Activated T-cell treated with anti-CD3 and anti-CD28 coated beads, Interleukin-2, amount 50 U/mL, for 1 hour (primary cell): ENCODE data around the gene ALDH4A1.

Source experiments
- DNase-seq: peaks from one replicate; pipeline ENCODE4 v3.0.0-alpha.2; 2020

ALDH4A1 gene

DNA sequence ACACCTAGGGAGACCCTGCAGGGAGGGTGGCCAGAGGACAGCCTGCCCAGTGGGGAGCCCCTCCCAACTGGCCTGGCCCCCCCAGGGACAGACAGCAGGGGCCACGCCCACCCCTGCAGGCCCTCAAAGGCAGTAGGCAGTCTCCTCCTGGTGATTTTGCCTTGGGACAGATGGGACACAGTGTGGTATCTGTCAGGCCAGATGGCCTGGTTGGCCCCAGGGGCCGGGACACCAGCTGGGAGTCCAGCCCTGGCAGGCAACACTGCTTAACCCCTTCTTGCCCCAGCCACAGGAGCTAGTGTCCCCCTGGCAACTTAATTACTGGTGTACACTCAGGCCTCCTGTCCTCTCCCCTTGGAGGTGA lies 36.3 kb upstream of the ALDH4A1 start:
- DNase-seq = no peak

- DNase-seq = no peak
These were observed 35.8 kb upstream of the ALDH4A1 start for GRCh38 chr1:18938008-18938706.

DNA sequence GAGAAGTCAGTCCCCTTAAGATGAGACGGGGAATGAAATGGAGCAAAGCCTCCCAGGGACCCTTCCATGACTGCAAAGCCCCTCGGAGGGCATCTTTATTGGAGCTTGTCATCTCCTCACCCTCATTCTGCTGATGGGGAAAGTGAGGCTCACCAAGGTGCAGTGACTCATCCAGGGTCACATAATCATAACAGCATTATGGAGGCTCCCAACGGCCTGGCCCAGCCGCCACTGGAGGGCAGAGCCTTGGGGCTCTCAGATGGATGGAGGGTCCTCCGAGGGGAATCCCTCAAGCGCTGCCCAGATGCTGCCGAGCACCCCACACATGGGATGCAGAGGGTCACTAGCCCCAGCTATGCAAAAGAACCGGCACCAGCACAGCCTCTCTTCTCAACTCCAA lies 35.2 kb upstream of the ALDH4A1 start:
- DNase-seq = no peak

- DNase-seq = no peak
These were observed 34.6 kb upstream of the ALDH4A1 start for GRCh38 chr1:18936814-18937481.

DNA sequence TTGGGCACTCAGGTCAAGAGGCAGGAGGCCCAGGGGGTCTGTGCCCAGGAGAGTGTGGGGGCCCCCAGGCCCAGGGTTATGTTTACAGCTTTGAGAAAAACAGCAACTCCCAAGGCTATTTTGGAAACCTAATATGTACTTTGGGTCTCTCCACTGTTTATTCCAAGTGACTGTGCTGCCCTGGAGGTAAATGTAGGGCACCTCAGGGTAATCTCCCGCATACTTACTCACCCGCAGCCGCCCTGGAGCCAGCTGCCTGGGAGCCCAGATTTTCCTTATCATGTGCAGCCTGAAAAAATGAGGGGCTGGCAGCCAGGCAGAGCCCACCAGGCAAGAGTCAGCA lies 34.1 kb upstream of the ALDH4A1 start:
- no peak for DNase-seq

DNA sequence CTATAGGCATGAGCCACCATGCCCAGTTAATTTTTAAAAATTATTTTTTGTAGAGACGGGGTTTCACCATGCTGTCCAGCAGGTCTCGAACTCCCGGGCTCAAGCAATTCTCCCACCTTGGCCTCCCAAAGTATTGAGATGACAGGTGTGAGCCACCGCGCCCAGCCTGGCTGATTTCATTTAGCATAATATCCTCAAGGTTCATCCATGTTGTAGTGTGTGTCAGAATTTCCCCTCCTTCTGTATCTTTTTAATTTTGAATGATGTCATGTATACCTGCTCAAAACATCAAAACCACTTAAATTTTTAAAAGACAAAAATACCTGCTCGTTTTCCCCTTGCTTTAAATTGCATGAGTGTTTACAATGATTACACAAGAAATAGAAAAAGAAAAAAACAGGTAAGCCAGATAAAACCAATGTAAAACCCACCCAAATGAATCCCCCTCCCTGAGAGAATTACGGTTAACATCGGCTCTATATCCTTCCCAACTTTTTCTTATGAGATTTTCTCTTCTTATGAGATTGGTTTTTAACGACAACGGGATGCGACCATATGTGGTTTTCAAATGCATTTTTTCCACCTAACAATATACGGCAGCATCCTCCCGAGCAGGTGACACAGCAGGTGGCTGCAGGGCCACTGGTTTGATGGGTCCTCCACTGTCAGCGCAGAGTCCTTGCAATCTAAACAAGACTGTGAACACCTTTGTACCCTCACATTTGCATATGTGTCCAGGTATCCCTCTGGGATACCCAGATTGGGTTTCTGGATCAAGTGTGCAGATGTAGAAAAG lies 32.0 kb upstream of the ALDH4A1 start:
- no peak for DNase-seq

- no peak for DNase-seq
These were observed 30.5 kb upstream of the ALDH4A1 start for GRCh38 chr1:18932879-18933278.

- DNase-seq = no peak
These were observed 30.0 kb upstream of the ALDH4A1 start for GRCh38 chr1:18932387-18932786.

DNA sequence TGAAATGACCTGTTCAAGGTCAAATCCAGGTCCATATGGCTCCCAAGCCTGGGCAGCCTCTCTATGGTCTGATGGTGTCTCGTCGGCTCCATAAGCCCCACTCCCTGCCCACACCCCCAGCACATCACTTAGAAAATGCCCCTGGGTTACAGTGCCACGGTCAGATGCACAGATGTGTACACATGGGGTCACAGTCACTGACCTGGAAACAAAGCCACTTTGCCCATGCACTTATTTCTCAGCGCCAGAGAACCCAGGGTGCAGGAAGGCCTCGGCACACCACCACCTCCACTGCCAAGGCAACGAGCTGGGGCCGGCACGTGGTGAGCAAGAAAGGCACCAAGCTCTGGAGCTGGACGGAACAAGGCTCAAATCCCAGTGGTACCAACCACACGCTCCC lies 29.4 kb upstream of the ALDH4A1 start:
- DNase-seq = no peak

GRCh38 chr1:18929686-18930085 lies 27.3 kb upstream of the ALDH4A1 start:
- no peak for DNase-seq

DNA sequence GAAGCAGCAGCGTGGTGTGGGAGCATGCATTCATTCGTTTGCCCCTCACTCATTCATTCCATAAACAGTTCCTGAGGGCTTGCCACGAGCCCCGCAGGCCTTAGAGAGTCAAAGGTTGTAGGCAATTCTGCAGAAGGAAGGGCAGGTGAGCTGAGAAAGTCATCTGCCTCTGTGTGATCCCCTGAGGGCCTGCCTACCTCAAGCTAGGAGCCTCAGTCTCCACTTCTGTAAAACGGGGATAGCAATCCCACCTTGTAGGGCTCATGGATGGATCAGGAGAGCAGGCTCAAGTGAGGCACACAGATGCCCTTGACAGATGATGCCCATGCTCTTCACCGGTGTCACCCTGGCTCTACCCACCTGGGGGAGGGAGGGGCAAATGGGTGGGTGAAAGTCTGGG lies 26.6 kb upstream of the ALDH4A1 start:
- DNase-seq = no peak

DNA sequence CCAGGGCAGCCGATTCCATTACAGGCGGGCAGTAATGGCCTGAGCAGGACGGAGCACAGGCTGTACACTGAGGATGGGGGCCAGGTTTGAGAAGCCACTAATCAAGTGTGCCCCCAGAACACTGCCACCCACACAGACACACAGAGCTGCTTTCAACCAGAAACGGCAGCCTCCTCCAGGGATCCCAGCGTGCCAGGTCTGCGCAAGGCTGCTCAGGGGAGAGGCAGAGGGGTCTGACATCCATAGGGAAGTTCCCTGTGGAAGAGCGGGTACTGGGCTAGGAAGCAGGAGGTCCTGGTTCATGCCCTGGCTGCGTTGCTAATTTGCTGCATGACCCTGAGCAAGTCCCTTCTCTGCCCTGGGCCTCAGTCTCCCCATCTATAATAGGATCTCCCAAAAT lies 26.1 kb upstream of the ALDH4A1 start:
- no peak for DNase-seq

DNA sequence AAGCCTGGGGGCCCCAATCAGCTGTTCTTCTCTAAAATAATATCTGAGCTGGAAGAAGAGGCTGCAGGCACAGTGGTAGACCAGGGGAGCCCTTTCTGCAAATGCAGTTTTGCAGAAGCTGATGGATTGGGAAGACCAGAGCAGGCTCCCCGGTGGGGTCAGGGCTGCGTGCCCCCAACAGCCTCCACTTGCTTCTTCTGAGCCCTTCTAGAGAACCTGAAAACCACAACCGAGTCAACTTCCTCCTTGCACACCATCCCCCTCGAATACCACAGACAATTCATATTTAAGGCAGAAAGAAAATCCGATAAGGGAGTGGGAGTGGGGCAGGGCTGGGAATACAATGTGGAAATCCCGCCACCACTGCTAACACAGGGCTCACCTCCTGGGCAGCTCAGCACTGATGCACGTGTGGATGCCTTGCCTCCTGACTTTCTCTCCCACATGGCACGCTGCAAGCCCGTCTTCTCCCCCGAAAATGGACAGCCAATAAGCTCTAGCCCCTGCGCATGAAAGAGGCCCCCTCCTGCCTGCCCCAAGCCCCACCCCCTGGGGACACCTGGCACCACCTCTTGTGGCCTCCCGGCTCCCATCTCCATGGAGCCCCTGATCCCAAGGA lies 25.4 kb upstream of the ALDH4A1 start:
- peak; percentile 45 for DNase-seq

- DNase-seq = no peak
These were observed 24.8 kb upstream of the ALDH4A1 start for GRCh38 chr1:18927082-18927653.

DNA sequence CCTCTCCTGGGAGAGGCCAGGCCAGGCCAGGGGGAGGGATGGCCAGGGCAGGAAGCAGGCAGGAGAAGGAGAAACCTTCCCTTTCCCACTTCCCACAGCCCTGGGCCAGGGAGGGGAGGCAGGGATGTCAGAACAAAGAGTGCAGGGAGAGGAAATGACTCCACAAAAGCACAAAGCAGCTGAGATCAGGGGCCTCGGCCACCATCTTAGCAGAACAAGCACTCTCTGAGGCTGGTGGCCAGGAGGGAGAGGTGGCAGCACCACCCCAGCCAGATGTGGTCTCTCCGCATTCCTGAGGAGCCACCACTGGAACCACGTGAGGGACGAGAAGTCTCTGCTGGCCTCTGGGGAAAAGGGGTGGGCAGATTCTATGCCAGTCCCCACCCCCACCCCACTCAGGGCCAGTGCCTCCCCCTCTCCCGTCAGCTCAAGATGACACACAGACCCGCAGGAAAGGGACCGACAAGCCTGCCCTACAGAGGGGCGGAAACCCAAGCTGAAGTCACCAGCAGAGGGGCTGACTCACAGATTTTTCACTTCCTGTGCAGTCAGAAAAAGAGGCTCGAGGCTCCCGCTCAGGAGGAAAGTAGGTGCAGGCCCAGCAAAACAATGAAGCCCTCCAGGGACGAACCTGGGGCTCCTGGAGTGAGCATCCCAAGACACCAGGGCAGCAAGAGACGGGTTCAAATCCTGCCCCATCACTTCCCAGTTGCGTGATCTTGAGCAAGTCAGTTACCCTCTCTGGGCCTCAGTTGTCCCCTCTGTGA lies 24.1 kb upstream of the ALDH4A1 start:
- DNase-seq = peak; percentile 78

DNA sequence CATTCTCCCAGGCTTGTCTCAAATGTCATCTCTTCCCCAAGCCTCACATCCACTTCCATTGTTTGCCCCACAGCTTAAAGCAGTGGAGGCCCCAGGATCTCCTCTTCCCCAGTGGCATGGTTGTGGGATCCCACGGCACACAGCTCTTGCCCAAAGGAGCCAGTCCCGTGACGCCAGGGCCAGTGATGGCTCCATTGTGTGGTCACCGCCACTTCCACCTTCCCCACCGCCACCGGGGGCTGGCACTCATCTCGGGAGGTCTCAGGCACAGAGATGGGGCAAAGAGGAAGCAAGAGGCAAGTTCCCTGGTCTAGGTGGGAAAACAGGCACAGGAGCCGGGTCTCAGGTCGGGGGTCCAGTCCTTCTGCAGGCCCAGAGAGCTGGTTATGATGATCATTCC lies 22.9 kb upstream of the ALDH4A1 start:
- no peak for DNase-seq

GRCh38 chr1:18924221-18924691 lies 21.9 kb upstream of the ALDH4A1 start:
- DNase-seq = no peak

GRCh38 chr1:18923756-18924211 lies 21.4 kb upstream of the ALDH4A1 start:
- DNase-seq = no peak

DNA sequence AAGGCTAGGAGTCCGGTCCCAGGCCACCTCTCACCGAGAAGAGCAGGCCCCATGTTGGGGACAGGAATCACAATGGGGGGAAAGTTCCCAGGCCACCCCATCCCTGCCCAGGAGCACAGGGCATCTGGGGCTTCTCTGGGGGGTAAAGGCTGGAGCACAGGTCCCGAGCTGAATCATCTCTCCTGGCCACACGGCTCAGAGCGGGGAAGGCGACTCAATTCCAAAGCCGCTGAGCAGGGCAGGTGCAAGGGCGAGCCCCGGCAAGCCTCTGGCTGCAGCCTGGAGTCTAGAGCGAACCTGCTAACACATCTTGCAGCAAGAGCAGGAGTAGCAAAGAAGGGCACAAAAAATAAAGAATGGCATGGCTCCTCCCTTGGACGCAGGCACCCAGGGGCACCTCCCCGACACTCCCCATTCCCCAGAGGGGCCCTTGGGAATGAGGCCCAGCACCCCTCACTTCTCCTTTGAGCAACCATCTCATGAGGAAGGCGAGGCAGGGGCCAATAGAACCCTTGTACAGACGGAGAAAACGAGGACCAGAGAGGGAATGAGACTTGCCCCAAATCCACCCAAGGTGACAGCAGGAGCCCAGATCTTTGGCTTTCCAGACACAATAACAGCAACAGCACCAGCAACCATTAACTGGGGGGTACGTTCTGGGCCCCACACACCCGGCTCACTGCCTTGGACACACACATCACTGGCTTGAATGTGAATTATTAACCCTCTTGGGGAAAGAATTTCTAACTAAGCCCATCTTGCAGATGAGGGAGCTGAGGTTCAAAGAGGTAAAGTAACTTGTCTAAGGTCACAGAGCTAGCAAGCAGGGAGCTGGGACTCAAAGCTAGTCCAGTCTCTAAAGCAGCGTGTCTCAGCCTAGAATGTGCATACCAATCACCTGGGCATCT lies 20.7 kb upstream of the ALDH4A1 start:
- DNase-seq = no peak

- DNase-seq = no peak
These were observed 20.0 kb upstream of the ALDH4A1 start for GRCh38 chr1:18922319-18922726.
